HL-60 (cell line): Measurements from ENCODE around the gene KLC4.

ENCODE experiments used
- DNase-seq, 2 experiments: peaks; one replicate each; pipeline ENCODE4 v3.0.0-alpha.2; 2010 to 2020; ENCODE audit warnings: low read depth in 1 of 2, low spot score in 1 of 2
- H3K27ac ChIP-seq: fragments of 250-450 bp; sonication (Bioruptor Pico); replicated peaks from 2 replicates; pipeline ENCODE4 v1.5.1; 2020; ENCODE audit warnings: mild to moderate bottlenecking, moderate library complexity
- H3K27me3 ChIP-seq: fragments of 250-450 bp; sonication (Bioruptor Pico); 2 replicates; pipeline ENCODE4 v1.5.1; 2021; ENCODE audit warnings: mild to moderate bottlenecking, moderate library complexity; ENCODE audit not compliant: insufficient read depth, poor library complexity, severe bottlenecking
- H3K4me3 ChIP-seq: replicated peaks from 2 replicates; pipeline ENCODE4 v1.5.1; 2011; ENCODE audit warnings: mild to moderate bottlenecking, control low read depth, low read length; ENCODE audit not compliant: insufficient read depth
- CTCF ChIP-seq: IDR thresholded peaks from one replicate; pipeline ENCODE4 v1.5.1; 2011; ENCODE audit warnings: low read length, control low read depth, inconsistent platforms; ENCODE audit not compliant: insufficient read depth
- GABPA ChIP-seq: IDR thresholded peaks from 2 replicates; pipeline ENCODE4 v1.6.1; 2012; ENCODE audit warnings: low read depth
- POLR2AphosphoS5 ChIP-seq: IDR thresholded peaks from 2 replicates; pipeline ENCODE4 v1.6.1; 2012; ENCODE audit warnings: low read depth
- REST ChIP-seq: IDR thresholded peaks from 2 replicates; pipeline ENCODE4 v1.6.1; 2012; ENCODE audit warnings: low read depth; ENCODE audit not compliant: insufficient replicate concordance
- SPI1 ChIP-seq: IDR thresholded peaks from 2 replicates; pipeline ENCODE4 v1.6.1; 2012; ENCODE audit warnings: low read depth, mild to moderate bottlenecking, borderline replicate concordance

The KLC4 gene

GRCh38 chr6:43045371-43045930 is 14.0 kb upstream of the KLC4 start:
- no peak for TF ChIP-seq GABPA
- TF ChIP-seq SPI1, result no peak
- TF ChIP-seq CTCF, result no peak
- TF ChIP-seq REST, result no peak
- no peak for TF ChIP-seq POLR2AphosphoS5
- no peak for DNase-seq
- no peaks in the 10 kb centered on the region for H3K27me3 ChIP-seq
- H3K27ac ChIP-seq, result no peak overlapping the region
- no peak overlapping the region for H3K4me3 ChIP-seq

GRCh38 chr6:43047998-43048397 is 11.4 kb upstream of the KLC4 start:
- H3K4me3 ChIP-seq, result no peak overlapping the region
- no peaks in the 10 kb centered on the region for H3K27me3 ChIP-seq
- TF ChIP-seq GABPA (no peak), REST (no peak), CTCF (no peak), SPI1 (no peak), POLR2AphosphoS5 (no peak)
- no peak for DNase-seq
- no peak overlapping the region for H3K27ac ChIP-seq

- H3K27me3 ChIP-seq, result no peaks in the 10 kb centered on the region
- DNase-seq, result no peak
- no peak overlapping the region for H3K4me3 ChIP-seq
- no peak for TF ChIP-seq CTCF
- no peak for TF ChIP-seq SPI1
- no peak for TF ChIP-seq GABPA
- no peak for TF ChIP-seq REST
- no peak for TF ChIP-seq POLR2AphosphoS5
- no peak overlapping the region for H3K27ac ChIP-seq
Measured at GRCh38 chr6:43050981-43051380, 8.4 kb upstream of the KLC4 start.
